ENCODE measurements around the gene C10orf95.

GRCh38 chr10:102450374-102451104 is 804 bp downstream of the C10orf95 start:
- TF ChIP-seq, protein P1, sequence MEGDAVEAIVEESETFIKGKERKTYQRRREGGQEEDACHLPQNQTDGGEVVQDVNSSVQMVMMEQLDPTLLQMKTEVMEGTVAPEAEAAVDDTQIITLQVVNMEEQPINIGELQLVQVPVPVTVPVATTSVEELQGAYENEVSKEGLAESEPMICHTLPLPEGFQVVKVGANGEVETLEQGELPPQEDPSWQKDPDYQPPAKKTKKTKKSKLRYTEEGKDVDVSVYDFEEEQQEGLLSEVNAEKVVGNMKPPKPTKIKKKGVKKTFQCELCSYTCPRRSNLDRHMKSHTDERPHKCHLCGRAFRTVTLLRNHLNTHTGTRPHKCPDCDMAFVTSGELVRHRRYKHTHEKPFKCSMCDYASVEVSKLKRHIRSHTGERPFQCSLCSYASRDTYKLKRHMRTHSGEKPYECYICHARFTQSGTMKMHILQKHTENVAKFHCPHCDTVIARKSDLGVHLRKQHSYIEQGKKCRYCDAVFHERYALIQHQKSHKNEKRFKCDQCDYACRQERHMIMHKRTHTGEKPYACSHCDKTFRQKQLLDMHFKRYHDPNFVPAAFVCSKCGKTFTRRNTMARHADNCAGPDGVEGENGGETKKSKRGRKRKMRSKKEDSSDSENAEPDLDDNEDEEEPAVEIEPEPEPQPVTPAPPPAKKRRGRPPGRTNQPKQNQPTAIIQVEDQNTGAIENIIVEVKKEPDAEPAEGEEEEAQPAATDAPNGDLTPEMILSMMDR (IDR thresholded peaks at IDR 0.05) = no peak
- TF ChIP-seq EP300 (IDR thresholded peaks at IDR 0.05) = no peak

All from ovary (tissue), 3 donors.